GM12865 (cell line): ENCODE data around the gene EML2.
A peak's percentile ranks its signal among the peaks of the same experiment; 100 is the strongest.

Experiments used
- DNase-seq: peaks from one replicate; pipeline ENCODE4 v3.0.0; 2010; ENCODE audit warnings: low read depth
- H3K4me3 ChIP-seq: 2 replicates; pipeline ENCODE4 v1.5.1; 2011; ENCODE audit warnings: mild to moderate bottlenecking, low read depth, low read length, control low read depth
- TF ChIP-seq, protein P1 (sequence below): IDR thresholded peaks from 2 replicates; pipeline ENCODE4 v1.5.1; 2011; ENCODE audit warnings: low read length, control low read depth, low read depth, inconsistent platforms; ENCODE audit not compliant: insufficient read depth; ENCODE audit errors: missing control alignments

The EML2 gene

DNA sequence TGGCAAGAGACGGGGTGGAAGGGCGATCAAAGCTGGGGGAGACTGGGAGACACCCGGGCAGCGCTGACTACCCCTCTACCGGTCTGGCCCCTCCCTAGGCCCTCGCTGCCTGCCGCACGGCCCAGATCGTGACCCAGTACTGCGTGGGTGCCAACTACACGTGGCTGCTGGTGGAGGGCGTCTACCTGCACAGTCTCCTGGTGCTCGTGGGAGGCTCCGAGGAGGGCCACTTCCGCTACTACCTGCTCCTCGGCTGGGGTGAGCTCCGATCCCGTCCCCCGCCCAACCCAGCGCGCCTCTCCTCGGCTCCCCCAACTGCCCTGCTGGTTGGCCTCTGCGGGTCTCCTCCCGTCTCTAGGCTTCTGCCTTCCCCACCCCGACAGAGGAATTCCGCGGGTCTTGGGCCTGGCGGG, 37.7 kb upstream of the EML2 start:
- peak; percentile 36 for DNase-seq
- TF ChIP-seq, protein P1, sequence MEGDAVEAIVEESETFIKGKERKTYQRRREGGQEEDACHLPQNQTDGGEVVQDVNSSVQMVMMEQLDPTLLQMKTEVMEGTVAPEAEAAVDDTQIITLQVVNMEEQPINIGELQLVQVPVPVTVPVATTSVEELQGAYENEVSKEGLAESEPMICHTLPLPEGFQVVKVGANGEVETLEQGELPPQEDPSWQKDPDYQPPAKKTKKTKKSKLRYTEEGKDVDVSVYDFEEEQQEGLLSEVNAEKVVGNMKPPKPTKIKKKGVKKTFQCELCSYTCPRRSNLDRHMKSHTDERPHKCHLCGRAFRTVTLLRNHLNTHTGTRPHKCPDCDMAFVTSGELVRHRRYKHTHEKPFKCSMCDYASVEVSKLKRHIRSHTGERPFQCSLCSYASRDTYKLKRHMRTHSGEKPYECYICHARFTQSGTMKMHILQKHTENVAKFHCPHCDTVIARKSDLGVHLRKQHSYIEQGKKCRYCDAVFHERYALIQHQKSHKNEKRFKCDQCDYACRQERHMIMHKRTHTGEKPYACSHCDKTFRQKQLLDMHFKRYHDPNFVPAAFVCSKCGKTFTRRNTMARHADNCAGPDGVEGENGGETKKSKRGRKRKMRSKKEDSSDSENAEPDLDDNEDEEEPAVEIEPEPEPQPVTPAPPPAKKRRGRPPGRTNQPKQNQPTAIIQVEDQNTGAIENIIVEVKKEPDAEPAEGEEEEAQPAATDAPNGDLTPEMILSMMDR, result no peak
- H3K4me3 ChIP-seq, result peak overlapping the region; percentile 46

DNA sequence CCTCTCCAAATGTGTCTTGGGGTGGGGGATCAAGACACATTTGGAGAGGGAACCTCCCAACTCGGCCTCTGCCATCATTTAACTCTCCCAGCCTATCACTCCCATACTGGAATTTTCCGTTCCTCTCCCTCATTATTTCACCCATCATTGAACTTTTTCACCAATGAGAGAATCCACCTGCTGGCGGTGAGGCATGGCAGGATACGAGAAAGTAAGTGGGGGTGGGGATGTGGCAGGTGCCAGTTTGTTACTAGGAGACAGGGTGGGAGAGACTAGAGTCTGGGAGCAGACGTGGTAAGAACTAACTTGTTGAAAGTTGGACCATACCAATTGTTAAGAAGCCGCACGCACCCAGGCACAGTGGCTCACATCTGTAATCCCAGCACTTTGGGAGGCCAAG, 35.7 kb upstream of the EML2 start:
- no peak for DNase-seq

DNA sequence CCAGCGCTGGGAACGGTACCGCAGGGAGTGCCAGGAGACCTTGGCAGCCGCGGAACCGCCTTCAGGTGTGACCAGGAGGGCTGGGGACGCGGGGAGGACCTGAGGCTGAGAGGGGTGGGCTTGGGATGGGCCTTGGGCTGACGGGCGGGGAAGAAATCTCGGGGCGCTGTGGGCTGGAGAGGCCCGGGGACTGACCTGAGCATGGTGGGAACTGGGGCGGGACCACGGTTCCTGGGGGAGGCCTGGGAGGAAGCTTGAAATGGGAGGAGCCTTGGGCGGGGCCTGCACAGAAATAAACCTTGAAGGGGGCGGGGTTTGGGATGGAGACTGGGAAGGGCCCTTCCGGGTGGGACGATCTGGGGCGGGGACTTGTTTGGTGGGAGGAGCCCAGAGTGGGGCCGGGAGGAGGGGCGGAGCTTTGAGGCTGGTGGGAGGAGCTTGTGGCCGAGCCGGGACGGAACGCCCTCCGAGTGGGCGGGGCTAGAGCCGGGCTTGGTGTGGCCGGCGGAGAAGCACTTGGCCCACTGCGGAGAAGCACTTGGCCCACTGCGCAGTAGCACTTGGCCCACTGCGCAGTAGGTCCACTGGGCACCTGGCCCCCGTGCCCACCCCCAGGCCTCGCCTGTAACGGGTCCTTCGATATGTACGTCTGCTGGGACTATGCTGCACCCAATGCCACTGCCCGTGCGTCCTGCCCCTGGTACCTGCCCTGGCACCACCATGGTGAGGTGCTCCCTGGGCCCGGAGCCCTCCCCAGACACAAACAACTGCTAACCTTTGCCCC, 31.7 kb upstream of the EML2 start:
- peak overlapping the region; percentile 79 for H3K4me3 ChIP-seq
- peak; percentile 95 for DNase-seq
- TF ChIP-seq, protein P1, result no peak

More for the DNA sequence above, 35.7 kb upstream of the EML2 start:
- TF ChIP-seq, protein P1, result no peak
- no peak overlapping the region for H3K4me3 ChIP-seq

DNA sequence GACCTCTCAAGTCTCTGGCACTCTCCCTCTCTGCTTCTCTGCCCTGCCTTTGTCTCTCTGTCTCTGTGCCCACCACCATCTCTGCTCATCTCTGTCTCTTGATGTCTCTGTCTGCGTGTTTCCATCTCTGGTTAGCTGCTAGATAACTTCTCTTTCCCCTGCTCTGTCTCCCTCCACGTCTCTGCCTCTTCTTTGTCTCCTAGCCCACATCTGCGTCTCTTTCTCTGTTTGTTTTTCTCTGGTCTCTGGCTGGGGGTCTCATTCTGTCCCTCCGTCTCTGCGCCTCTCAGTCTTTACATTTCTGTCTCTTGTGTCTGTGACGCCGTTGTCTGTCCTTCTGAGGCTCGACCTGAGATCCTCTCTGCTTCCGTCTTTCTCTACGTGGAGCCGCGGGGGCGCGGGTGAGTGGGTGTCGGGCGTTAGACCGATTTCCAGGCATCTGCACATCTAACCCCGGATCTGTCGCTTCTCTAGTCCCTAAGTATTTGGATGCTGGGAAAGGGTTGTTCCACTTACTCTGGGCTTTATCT, 29.2 kb upstream of the EML2 start:
- TF ChIP-seq, protein P1, result no peak
- DNase-seq, result no peak

DNA sequence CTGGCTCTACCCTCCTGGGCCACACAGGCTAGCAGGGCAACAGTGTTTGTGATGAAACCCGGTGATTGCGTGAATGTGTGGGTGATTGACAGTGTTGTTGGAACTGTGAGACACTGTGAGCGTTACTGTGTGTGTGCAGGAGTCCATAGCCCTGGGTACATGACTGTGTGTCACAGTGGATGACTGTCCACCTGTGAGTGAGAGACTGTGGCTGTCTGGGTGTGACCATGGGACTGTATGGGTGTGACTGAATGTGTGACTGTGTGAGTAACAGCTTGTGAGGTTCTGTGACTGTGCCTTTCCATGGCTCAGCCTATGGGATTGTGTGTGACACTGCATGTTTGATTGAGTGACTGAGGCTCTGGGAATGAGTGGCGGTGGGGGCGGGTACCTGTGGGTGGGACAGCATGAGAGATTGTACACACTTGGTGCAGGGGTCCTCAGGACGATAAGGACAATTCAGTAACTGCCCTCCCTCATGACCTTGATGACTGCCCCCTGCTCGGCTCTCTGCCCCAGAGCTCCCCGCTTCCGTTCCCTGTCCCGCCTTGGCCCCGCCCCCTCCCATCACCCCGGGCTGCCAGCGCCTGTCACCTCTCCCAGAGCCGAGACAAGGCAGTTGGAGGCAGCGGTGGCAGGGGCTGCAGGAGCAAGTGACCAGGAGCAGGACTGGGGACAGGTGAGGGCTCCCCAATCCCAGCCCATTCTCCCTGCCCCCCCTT, 28.6 kb upstream of the EML2 start, which contains the start of gene GIPR:
TSS of gene GIPR (plus strand) at position 602 of the 722 bp plus-strand sequence. CDS start 1,300 bp downstream, outside the sequence.
- TF ChIP-seq, protein P1, result no peak
- peak; percentile 85 for DNase-seq
- peak within 1 kb of the TSS; percentile 79 for H3K4me3 ChIP-seq

More for the DNA sequence above, 29.2 kb upstream of the EML2 start:
- peak overlapping the region; percentile 79 for H3K4me3 ChIP-seq

DNA sequence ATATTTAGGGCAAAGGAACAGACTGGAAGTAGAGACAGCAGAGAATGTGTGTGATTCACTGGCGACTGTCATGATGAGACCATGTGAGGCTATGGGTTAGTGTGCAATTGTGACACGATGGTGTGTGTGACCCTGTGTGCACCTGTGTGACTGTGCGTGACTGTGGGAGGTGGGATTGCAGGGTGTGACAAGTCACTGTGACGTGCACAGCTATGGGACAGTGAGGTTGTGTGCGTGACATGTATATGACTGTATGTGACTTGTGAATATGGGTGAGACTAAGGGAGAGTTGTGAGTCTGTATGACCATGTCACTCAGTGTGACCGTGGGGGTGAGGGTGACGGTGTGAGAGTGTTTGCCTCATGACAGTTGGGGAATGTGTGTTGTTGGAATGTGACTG, 25.4 kb upstream of the EML2 start:
- no peak overlapping the region for H3K4me3 ChIP-seq
- TF ChIP-seq, protein P1, result no peak
- no peak for DNase-seq
